A172 (cell line): ENCODE results near the gene PER1. TPM values are rescaled to one million over a fixed set of nuclear protein-coding genes. Genes with fewer than 3 reads are reported as not detected.

Experiments
- DNase-seq: peaks from one replicate; pipeline ENCODE4 v3.0.0-alpha.2; 2015; ENCODE audit warnings: low spot score
- total RNA-seq: library from RNA; depleted of rRNA; stranded (reverse); fragments of >200 nt; shearing (Covaris generic); gene quantifications from 2 replicates; pipeline ENCODE4 v1.2.3, GENCODE V29; 2014; rRNA removed

PER1 gene
- total RNA-seq, 1 experiment from 2014 or later: 6.9 TPM

DNA sequence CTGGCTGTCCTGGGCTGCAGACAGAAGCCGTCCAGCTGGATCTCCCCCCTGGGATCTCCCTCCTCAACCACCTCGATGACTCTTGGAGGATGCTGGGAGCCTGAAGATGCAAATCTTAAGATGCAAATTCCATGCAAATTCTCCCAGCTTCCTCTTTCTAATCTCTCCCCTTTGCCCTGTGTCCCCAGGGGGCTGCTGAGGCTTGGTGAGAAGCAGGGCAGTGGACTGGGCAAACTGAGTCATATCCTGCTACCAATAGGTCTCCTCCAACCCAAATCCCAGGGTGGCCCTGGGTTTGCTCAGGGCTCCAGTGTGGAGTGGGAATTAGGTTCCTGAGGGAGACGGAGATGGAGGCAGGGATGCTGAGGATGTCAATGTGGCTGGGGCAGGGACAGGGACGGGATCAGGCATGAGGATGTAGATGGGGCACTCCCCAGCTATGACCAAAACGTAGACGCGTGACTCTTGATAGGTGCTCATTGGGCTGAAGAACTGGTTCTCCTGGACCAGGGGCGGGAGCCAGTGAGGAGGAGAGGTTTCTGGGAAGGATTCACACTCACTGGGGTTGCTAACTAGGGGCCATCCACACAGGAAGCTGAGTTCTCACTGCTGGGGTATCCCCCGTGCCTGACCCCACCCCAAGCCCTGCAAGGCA is 61.0 kb downstream of the PER1 start:
- no peak for DNase-seq

Other genes with a start within 250 kb of the PER1 start
- gene RNF227, start 236.1 kb downstream of the PER1 start, total RNA-seq: 1.5 and 1.8 TPM in 2 replicates
- gene KCNAB3, start 222.5 kb downstream of the PER1 start, total RNA-seq: 0.38 and 0.55 TPM in 2 replicates
- 54.2 and 64.2 TPM in 2 replicates for gene TRAPPC1, start 220.5 kb downstream of the PER1 start, total RNA-seq
- gene CNTROB, start 220.2 kb downstream of the PER1 start, total RNA-seq: 34.5 and 35.4 TPM in 2 replicates
- gene GUCY2D, start 149.8 kb downstream of the PER1 start, total RNA-seq: not detected in 2 replicates
- 0.14 TPM in 1 of 2 replicates, not detected in the other for gene ALOX15B, start 113.3 kb downstream of the PER1 start, total RNA-seq
- gene ALOX12B, start 64.7 kb downstream of the PER1 start, total RNA-seq: not detected in 2 replicates
- 0.05 TPM in 1 of 2 replicates, not detected in the other for gene ALOXE3, start 33.9 kb downstream of the PER1 start, total RNA-seq
- not detected in 2 replicates for gene HES7, start 28.3 kb downstream of the PER1 start, total RNA-seq
- 1.9 and 4.3 TPM in 2 replicates for gene VAMP2, start 10.5 kb upstream of the PER1 start, total RNA-seq
- 35.8 and 39.3 TPM in 2 replicates for gene TMEM107, start 24.0 kb upstream of the PER1 start, total RNA-seq
- gene BORCS6, start 37.8 kb upstream of the PER1 start, total RNA-seq: 8.8 and 10.9 TPM in 2 replicates
- gene AURKB, start 58.2 kb upstream of the PER1 start, total RNA-seq: 110 and 114 TPM in 2 replicates
- gene CTC1, start 95.7 kb upstream of the PER1 start, total RNA-seq: 3.2 and 7.7 TPM in 2 replicates
- 28.0 and 29.3 TPM in 2 replicates for gene PFAS, start 96.9 kb upstream of the PER1 start, total RNA-seq
- gene RANGRF, start 136.3 kb upstream of the PER1 start, total RNA-seq: 12.1 and 17.4 TPM in 2 replicates
- gene SLC25A35, start 143.0 kb upstream of the PER1 start, total RNA-seq: 0.60 and 3.2 TPM in 2 replicates
- not detected in 2 replicates for gene ARHGEF15, start 157.8 kb upstream of the PER1 start, total RNA-seq
- not detected in 2 replicates for gene ODF4, start 187.4 kb upstream of the PER1 start, total RNA-seq
- gene RPL26, start 230.8 kb upstream of the PER1 start, total RNA-seq: 4,408 and 5,921 TPM in 2 replicates
- not detected in 2 replicates for gene RNF222, start 245.4 kb upstream of the PER1 start, total RNA-seq